ENCODE measurements around the gene FUS.
A peak's percentile ranks its signal among the peaks of the same experiment; 100 is the strongest.
"Not testable (repeated sequence)": the region's sequence is repeated elsewhere in the genome, so short reads cannot be mapped to it uniquely, and the experiment has no call there.

FUS gene

DNA sequence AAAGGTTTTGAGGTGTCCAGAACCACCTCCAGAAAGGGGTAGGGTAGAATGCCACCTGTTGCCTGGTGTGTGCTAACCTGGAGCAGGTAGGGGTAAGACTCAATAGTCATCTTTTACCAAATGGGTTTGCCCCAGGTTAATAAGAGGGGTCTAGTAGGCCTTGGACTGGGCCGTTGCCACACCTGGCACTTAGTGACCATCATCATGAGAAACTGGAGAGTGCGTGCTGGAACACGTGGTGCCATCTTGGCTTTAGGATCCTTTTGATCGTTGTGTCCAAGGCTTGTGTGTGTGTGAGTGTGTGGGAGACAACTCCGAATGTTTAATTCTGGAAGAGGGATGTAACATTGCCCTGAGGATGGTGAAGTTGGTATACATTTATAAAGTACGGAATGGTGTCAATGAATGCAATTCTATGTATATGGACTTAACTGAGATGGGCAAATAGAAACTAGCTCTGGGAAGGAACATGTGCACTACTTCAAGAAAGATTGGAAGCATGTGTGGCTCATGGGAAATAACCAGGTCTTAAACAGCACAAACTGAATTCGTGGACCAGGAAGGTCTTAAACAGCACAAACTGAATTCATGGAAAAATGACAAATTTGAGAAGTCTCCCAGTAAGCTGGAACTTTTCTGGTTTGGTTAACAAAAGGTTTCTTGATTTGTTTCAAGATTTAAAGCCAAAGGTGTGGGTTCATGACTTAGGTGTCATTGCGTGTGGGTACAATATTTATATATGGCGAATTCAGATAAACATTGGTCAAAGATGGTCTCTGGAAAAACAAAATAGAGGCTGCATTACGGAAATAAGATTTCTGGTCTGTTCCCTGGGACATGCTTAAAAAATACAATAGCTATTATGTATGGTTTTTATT, 7.2 kb downstream of the FUS start:
- DNase-seq, result no peak

DNA sequence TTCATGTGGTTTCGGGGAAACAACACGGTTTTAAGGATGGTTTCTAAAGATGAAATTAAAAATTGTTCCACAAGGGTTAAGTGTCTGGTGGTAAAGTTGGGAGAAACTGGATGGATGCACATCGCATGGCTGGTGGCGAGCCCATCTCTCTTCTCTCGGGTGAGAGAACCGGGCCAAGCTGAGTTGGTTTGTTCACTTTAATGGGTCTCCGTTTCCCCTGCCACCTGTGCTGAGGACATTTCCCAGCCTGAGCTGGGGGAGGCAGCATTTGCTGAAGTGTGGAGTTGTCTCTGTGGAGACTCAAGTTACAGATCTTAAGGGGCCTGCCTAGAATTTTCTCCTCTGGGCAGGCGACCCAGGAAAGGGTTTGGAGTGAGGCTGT, 7.9 kb downstream of the FUS start:
- DNase-seq, result no peak

- no peak for DNase-seq
Measured at GRCh38 chr16:31188450-31189411, 8.8 kb downstream of the FUS start.

DNA sequence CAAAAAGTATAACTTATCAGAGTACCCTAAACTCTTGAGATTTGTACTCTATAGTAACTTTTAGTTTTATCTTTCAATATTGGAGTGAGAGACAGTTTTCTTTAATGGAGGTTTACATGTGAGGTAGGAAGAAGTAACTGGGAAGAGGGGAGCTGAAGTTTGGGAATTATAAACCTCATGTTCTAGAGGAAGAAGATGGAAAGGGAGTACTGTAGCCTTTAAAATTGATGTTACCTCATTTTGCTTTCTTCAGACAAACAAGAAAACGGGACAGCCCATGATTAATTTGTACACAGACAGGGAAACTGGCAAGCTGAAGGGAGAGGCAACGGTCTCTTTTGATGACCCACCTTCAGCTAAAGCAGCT, 9.5 kb downstream of the FUS start:
- no peak for DNase-seq

- no peak for DNase-seq
Measured at GRCh38 chr16:31190061-31190460, 10.1 kb downstream of the FUS start.

- no peak for DNase-seq
Measured at GRCh38 chr16:31190818-31191444, 11.0 kb downstream of the FUS start.

DNA sequence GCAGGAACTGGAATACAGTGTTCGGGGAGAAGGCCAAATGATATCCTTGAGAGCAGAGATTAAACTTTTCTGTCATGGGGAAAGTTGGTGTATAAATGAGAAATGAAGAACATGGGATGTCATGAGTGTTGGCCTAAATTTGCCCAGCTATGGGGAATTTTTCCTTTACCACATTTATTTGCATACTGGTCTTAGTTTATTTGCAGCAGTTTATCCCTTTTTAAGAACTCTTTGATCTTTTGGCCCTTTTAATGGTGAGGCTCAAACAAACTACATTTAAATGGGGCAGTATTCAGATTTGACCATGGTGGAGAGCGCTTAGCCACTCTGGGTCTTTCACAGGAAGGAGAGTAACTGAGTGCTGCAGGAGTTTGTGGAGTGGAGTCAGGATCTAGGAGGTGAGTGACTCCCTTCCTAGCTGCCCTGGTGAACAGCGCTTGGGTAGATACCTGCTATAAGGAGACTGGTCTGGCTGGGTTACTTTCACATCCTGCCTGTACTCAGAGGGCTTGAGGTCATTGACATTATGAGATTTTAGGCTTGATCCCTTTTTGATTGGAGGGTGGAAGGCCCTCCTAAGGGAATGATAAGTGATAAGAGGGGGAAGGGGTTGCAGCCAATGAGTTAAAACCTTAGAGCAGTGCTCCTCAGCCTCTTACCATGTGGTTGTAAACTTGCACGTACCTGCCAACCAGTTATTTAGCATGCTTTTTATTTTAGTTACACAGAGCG, 11.9 kb downstream of the FUS start:
- no peak for DNase-seq

DNA sequence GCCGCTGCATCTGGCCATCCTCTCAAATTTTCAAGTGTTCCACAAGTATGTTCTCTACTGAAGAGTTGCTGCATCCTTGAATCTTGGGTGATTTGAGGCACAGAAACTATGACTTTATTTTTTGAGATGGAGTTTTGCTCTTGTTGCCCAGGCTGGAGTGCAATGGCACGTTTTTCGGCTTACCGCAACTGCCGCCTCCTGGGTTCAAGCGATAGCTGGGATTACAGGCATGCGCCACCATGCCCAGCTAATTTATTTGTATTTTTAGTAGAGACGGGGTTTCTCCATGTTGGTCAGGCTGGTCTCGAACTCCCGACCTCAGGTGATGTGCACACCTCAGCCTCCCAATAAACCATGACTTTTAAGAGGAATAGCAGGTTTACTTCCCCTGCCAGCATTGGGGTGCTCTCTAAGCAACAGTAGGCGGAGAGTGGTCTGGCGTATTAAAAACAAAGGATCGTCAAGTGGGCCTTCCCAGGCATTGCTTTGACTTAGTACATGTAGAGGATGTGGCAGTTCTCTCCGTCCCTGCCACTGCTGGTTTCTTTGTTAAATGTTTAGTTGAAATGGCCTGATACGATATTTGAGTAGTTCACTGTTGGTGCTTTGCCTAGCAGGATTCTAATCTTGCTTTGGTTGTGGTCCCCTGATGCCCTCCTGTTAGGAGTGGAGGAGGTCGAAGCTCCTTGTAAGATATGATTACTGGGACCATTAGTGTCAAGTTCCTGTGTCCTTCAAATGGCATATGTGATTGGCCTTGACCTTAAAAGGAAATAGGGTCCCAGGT, 13.1 kb downstream of the FUS start:
- DNase-seq, result no peak

GRCh38 chr16:31193874-31194273, 13.9 kb downstream of the FUS start:
- DNase-seq, result no peak

DNA sequence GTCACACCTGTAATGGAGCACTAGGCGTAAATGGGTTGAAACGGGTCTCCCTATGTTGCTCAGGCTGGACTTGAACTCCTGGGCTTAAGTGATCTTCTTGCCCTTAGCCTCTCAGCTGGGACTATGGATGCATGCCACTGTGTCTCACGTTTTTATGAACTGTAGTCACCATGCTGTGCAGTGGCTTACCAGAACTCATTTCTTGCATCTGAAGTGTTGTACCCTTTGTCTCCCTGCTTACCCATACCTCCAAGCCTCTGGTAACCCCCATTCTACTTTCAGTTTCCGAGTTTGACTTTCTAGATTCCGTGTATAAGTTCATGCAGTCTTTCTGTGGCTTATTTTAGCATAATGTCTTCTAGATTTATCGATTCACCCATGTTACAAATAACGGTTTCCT, 15.0 kb downstream of the FUS start:
- DNase-seq, result no peak

DNA sequence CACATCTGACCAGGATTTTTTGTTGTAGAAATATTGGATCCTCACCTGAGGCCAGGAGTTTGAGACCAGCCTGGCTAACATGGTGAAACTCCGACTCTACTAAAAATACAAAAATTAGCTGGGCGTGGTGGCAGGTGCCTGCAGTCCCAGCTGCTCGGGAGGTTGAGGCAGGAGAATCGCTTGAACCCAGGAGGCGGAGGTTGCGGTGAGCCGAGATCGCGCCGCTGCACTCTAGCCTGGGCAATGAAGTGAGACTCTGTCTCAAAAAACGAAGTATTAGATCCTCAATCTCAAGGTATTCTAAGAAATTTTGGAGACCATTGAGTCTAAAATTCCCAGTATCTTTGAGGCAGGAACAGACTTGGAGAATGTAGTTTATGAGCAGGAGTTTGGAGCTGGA, 15.9 kb downstream of the FUS start:
- DNase-seq, result not testable (repeated sequence)

DNA sequence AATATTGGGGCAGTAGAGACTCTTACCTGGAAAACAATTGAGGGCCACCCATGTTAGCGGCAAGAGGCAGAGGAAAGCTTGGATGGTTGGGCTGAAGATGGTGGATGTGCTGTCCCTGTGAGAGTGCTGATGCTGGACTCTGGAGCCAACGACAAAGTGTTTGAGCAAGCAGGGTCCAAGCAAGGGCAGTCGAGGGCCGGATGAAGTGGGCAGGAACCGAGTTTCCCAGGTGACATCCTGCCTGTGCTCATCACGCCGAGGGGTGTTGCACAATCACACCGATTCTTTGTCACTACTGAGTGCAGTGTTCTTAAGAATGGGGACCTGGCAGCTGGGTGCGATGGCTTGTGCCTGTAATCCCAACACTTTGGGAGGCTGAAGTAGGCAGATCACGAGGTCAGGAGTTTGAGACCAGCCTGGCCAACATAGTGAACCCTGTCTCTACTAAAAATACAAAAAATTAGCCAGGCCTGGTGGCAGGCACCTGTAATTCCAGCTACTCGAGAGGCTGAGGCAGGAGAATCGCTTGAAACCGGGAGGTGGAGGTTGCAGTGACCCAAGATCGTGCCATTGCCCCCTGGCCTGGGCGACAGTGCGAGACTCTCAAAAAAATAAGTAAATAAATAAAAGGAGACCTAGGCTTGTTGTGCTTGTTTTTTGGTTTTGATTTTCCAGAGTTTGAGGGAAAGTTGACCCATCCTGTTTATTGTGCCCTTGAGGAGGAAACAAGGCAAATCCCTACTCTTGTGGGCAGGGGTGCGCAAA, 16.6 kb downstream of the FUS start:
- DNase-seq, result peak in 1 of 3 donors; percentile 15

DNA sequence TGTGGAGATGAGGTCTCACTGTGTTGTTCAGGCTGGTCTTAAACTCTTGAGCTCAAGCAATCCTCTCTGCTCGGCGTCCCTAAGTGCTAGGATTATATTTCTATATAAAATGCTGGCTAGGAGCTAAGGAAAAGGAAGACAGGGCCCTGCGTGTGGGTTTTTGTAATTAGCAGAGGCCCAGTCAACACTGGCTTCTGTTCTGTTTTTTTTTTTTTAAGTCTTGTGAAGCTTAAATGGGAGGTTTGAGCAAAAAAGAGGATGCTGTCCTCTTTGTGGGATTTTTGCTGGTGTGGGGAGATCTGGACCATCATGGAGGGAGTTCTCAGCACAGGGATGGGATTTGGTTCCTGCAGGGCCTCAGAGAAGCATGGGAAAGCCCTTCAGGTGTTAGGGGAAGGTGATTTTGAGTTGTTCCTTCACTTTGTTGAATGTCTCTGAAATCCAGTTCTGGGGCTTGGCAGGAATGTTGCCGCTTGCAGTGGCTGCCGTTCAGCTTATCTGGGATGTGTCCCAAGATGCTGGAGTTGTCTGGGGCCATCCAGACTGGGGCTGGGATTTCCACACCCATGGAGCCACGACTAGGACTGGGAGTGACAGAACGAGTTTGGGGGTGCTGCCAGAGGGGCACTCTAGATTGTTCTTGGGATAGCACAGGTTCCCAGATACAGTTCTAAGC, 18.4 kb downstream of the FUS start:
- DNase-seq, result peak in 2 of 3 donors; percentile 25 to 42

DNA sequence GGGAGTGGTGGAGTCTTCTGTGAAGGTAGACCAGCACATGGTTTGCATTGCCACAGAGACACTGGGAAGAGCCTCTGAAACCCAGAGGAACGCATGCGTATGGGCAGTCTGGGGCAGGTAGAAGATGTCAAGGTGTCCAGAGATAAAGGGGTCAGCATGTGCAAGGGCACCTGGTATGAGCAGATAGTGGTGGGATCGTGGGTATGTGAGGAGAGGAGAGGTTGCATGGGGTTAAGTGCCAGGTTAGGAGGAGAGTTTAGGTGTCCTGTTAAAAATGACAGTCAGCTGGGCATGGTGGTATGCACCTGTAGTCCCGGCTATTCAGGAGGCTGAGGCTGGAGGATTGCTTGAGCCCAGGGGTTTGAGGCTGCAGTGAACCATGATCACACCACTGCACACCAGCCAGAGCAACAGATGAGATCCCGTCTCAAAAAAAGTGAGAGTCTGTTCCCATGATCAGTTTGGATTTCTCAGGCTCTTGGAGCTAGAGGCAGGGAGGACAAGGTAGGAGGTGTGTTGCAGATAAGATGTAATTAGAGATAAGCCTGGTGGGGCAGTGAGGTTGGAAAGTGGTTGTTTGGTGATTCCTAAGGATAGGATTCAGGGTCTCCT, 19.6 kb downstream of the FUS start:
- DNase-seq, result no peak

DNA sequence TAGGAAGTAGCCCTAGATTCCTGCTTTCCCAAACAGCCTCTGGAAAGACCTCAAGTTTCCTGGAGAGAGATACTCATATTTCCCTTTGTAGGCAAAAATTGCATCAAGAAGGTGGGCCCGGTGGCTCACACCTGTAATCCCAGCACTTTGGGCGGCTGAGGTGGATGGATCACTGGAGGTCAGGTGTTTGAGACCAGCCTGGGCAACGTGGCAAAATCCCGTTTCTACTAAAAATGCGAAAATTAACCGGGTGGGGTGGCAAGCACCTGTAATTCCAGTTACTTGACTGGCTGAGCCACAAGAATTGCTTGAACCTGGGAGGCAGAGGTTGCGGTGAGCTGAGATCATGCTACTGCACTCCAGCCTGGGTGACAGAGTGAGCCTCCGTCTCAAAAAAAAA, 20.2 kb downstream of the FUS start:
- DNase-seq, result not testable (repeated sequence)

DNA sequence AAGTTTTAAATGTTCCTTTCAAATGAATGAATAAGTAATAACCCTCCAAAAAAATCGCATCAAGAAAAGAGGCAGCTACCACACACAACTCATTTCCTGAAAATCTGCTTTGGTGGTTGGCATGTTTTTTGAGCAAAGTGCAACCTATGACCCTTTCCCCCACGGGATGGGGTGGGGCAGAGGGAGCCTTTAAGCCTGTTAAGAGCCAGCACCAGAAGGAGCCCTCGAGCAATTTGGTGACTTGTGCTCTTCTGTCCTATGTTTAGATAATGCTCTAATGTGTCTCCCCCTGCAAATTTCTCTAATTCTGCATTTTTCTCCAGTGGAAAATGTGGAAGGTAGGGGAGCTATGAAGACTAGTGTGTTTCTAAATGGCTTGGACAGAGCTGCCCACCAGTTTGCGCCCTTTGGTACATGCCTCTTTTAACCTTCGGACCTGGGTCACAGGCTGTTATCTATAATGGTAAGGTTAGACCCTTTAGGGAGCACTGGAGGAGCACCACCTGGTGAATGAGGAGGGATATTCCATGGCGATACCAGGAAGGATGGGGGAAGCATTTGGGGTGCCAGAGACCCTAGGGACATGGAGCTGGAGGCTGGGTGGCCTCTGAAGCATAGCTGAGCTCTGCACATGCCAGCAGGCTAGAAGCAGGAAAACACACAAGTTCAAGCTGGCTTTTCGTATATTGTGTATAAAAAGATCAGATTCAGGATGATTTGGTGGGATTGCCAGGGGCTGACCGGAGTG, 21.1 kb downstream of the FUS start:
- peak; percentile 53 to 66 (median 62) for DNase-seq

GRCh38 chr16:31201582-31202413, 21.9 kb downstream of the FUS start:
- DNase-seq, result peak; percentile 74 to 85 (median 75)
